Measurements from ENCODE around the gene AP1G2. TPM values are rescaled to one million over a fixed set of nuclear protein-coding genes. Genes with fewer than 3 reads are reported as not detected.

Gene AP1G2
- total and polyA plus RNA-seq, 2 of the 13 experiments (the other 11 are each of a cell fraction or from before 2014, with no cell fraction given): 96.9 to 611 TPM

DNA sequence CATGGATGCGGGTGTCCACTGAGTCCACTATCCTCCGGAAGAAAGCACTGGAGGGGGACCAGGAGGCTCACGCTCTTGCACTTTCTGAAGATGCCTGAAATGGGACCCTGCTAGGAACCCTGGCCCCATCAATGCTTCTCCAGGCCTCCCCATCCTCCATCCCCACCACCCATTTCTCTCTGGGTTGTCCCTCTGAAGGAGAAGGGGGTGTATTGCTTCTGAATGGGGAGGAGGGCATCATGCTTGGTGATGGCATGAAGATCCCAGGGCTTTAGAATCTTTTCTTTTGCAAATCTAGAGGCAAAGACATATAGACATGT lies 11.7 kb upstream of the AP1G2 start:
- H3K9ac ChIP-seq (ENCODE audit: insufficient read depth, low read depth, low read length): no peak overlapping the region
- TF ChIP-seq, protein P1, sequence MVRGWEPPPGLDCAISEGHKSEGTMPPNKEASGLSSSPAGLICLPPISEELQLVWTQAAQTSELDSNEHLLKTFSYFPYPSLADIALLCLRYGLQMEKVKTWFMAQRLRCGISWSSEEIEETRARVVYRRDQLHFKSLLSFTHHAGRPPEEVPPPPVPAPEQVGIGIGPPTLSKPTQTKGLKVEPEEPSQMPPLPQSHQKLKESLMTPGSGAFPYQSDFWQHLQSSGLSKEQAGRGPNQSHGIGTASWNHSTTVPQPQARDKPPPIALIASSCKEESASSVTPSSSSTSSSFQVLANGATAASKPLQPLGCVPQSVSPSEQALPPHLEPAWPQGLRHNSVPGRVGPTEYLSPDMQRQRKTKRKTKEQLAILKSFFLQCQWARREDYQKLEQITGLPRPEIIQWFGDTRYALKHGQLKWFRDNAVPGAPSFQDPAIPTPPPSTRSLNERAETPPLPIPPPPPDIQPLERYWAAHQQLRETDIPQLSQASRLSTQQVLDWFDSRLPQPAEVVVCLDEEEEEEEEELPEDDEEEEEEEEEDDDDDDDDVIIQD (CRISPR knock-in tag; IDR thresholded peaks at IDR 0.05; ENCODE audit: low read depth): no peak
- TF ChIP-seq ZNF136 (CRISPR knock-in tag; IDR thresholded peaks at IDR 0.05; ENCODE audit: low read depth) (no peak), KLF13 (CRISPR knock-in tag; IDR thresholded peaks at IDR 0.05) (no peak), NFE2 (CRISPR knock-in tag; IDR thresholded peaks at IDR 0.05) (no peak), HNRNPK (IDR thresholded peaks at IDR 0.05; ENCODE audit: low read depth, low read length, poor library complexity, severe bottlenecking) (peak; percentile 20), PITX1 (CRISPR knock-in tag; IDR thresholded peaks at IDR 0.05) (0 out of 2 replicates have a peak, but pooled peaks have one; percentile 20), ZNF737 (CRISPR knock-in tag; IDR thresholded peaks at IDR 0.05; ENCODE audit: borderline replicate concordance) (no peak), REL (CRISPR knock-in tag; conservative IDR thresholded peaks at IDR 0.05) (no peak), WIZ (CRISPR knock-in tag; IDR thresholded peaks at IDR 0.05) (no peak), JUND (CRISPR knock-in tag; IDR thresholded peaks at IDR 0.05) (no peak)
- TF ChIP-seq, protein P2, sequence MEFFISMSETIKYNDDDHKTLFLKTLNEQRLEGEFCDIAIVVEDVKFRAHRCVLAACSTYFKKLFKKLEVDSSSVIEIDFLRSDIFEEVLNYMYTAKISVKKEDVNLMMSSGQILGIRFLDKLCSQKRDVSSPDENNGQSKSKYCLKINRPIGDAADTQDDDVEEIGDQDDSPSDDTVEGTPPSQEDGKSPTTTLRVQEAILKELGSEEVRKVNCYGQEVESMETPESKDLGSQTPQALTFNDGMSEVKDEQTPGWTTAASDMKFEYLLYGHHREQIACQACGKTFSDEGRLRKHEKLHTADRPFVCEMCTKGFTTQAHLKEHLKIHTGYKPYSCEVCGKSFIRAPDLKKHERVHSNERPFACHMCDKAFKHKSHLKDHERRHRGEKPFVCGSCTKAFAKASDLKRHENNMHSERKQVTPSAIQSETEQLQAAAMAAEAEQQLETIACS (CRISPR knock-in tag; IDR thresholded peaks at IDR 0.05): no peak
- TF ChIP-seq, protein P3, sequence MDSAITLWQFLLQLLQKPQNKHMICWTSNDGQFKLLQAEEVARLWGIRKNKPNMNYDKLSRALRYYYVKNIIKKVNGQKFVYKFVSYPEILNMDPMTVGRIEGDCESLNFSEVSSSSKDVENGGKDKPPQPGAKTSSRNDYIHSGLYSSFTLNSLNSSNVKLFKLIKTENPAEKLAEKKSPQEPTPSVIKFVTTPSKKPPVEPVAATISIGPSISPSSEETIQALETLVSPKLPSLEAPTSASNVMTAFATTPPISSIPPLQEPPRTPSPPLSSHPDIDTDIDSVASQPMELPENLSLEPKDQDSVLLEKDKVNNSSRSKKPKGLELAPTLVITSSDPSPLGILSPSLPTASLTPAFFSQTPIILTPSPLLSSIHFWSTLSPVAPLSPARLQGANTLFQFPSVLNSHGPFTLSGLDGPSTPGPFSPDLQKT (CRISPR knock-in tag; IDR thresholded peaks at IDR 0.05; ENCODE audit: borderline replicate concordance): no peak
- H3K4me3 ChIP-seq (replicated peaks in 1 of 3; ENCODE audit: insufficient read depth in 1 of 3, low read depth in 2 of 3, low read length in 3 of 3): no peak overlapping the region
- H3K27ac ChIP-seq (ENCODE audit: extremely low read length, insufficient read depth, low read length): peak overlapping the region; percentile 78
- H3K4me1 ChIP-seq (ENCODE audit: insufficient read depth, low read length): peaks cover 39% of the 10 kb centered on the region
- WGBS (ENCODE audit: low lambda C conversion rate): 72% methylated on average over 3 of the region's 3 CpGs
- DNase-seq (ENCODE audit: low spot score) (peak; percentile 27), ATAC-seq (no peak), FAIRE-seq (no peak)
- no peaks in the 10 kb centered on the region for H3K27me3 ChIP-seq (ENCODE audit: control insufficient read depth in 1 of 2, insufficient read depth in 2 of 2, low read length in 2 of 2)
- BruUV-seq (replicated peaks): no TSS peak
- H3K9me3 ChIP-seq (ENCODE audit: low read length): no peaks in the 10 kb centered on the region
- H3K36me3 ChIP-seq (replicated peaks in 1 of 2; ENCODE audit: control insufficient read depth in 1 of 2, insufficient read depth in 2 of 2, low read length in 2 of 2): no peaks in the 10 kb centered on the region
- H3K79me2 ChIP-seq (ENCODE audit: insufficient read depth, low read length): no peaks in the 10 kb centered on the region
- H2AFZ ChIP-seq (ENCODE audit: low read length): no peak overlapping the region
- CTCF ChIA-PET (ENCODE audit: low intra/inter-chr PET ratio, low total read pairs): interaction anchor here (1.7 kb wide), 1 partner anchor 11 kb away, joined by 3 read pairs; no protein-coding TSS in a partner anchor
- intact Hi-C loops (cut with micrococcal nuclease; ENCODE audit: unreplicated experiment) (no loop called here), in situ Hi-C loops (cut with HindIII; ENCODE audit: extremely low pct_ligation_motif_present, low pct_unique_long_range_greater_than_20kb) (no loop called here)
- H3K4me2 ChIP-seq (ENCODE audit: low read depth, low read length): no peak overlapping the region
- H4K20me1 ChIP-seq (ENCODE audit: insufficient read depth, low read length): no peaks in the 10 kb centered on the region
- POLR2A ChIA-PET: interaction anchor here (1.3 to 8.8 kb wide), 4 partner anchors 7 to 57 kb away, joined by 4 to 924 read pairs (median 60); partner anchors contain the start of genes AP1G2 and DHRS2
